ENCODE measurements around the gene CELSR1.
A peak's percentile ranks its signal among the peaks of the same experiment; 100 is the strongest.

The CELSR1 gene

DNA sequence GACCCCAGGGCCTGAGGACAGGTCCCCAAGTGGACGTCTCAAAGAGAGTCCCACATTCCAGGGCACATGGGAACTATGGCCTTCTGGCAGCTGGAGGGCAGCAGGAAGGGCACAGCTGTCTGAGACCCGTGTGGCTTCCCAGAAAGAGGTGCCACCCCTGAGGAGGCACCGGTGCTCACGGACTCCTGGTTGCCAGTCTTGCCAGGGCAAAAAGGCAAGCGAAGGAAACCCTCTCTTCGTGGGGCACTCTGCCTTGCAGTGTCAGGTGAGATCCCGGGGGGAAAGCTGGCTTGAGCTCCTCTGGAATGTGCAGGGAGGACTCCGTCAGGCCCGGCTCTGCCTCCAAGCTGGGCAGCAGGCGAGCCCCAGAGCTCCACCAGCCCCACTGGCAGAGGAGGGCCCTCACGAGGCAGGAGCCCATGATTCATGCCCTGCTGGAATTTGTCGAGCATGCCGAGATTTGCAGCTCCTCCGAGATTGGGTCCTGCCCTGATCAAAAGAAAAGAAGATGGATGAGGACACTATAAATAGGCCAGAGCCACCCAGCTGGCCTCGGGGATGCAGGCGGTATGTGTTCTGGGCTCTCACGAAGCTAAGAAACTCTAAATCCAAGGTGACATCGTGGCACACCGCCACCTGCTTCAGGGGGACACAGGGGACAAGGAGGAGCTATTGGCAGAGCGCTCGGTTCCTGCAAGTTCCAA, 9.9 kb upstream of the CELSR1 start:
- no peak for DNase-seq (ENCODE audit: extremely low spot score)
- ChIA-PET CTCF (interaction anchor here (0.6 to 3.1 kb wide), 2 partner anchors 16 to 180 kb away, joined by 3 to 16 read pairs; no protein-coding TSS in a partner anchor), POLR2A (no interaction called here)
- TF ChIP-seq, protein P1, sequence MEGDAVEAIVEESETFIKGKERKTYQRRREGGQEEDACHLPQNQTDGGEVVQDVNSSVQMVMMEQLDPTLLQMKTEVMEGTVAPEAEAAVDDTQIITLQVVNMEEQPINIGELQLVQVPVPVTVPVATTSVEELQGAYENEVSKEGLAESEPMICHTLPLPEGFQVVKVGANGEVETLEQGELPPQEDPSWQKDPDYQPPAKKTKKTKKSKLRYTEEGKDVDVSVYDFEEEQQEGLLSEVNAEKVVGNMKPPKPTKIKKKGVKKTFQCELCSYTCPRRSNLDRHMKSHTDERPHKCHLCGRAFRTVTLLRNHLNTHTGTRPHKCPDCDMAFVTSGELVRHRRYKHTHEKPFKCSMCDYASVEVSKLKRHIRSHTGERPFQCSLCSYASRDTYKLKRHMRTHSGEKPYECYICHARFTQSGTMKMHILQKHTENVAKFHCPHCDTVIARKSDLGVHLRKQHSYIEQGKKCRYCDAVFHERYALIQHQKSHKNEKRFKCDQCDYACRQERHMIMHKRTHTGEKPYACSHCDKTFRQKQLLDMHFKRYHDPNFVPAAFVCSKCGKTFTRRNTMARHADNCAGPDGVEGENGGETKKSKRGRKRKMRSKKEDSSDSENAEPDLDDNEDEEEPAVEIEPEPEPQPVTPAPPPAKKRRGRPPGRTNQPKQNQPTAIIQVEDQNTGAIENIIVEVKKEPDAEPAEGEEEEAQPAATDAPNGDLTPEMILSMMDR (IDR thresholded peaks at IDR 0.05; ENCODE audit: control extremely low read depth, extremely low read depth, low read depth, missing control alignments) = no peak

DNA sequence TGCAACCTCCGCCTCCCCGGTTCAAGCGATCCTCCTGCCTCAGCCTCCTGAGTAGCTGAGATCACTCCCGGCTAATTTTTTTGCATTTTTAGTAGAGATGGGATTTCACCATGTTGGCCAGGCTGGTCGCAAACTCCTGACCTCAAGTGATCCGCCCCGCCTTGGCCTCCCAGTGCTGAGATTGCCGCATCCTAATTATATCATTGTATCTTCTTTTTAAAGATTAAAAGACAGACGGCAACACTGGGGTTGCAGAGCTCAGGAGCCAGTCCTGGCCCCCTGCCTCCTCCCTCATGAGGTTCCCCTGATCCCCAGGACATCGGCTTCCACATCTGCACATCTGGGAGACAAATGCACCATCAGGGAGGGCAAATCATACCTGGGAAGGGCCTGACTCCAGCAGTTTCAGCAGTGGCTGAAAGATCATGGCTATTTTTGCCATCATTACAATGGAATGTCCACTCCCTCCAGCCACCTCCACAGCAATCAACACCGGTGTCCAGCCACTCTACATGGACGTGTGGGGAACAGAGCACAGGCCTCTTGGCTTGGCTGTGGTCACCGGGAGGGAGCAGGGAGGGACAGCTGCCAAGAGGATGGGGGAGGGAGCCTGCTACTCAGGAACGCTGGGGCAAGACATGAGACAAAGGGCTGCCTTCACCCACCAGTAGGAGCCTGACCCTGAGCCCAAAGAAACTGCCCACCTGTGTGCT, 9.2 kb upstream of the CELSR1 start:
- POLR2A ChIA-PET = no interaction called here
- TF ChIP-seq, protein P1 (IDR thresholded peaks at IDR 0.05; ENCODE audit: control extremely low read depth, extremely low read depth, low read depth, missing control alignments) = no peak
- DNase-seq (ENCODE audit: extremely low spot score) = no peak
- CTCF ChIA-PET = interaction anchor here (1.4 to 3.1 kb wide), 2 partner anchors 16 to 179 kb away, joined by 11 to 16 read pairs; no protein-coding TSS in a partner anchor

DNA sequence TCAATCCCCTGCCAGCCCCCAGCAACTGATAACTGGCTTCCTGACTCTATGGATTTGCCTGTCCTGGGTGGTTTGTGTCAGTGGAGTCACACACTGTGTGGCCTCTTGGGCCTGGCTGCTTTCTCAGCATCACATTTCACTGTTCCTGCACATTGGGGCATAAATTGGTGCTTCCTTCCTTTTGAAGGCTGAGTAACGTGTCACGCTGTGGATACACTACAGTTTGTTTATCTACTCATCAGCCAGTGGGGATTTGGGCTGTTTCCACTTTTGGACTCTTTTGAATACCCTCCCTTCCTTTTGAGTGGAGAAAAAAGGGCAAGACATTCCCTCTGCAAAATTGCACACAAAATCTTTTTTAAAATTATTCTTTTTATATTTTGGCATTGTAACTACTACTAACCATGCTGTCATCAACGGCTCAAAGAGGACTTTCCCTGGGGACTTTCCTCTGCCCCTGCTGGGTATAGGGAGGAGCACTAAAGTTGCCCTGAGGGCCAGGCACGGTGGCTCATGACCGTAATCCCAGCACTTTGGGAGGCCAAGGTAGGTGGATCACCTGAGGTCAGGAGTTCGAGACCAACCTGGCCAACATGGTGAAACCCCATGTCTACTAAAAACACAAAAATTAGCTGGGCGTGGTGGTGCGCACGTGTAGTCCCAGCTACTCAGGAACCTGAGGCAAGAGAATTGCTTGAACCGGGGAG, 7.8 kb upstream of the CELSR1 start:
- TF ChIP-seq, protein P1 (IDR thresholded peaks at IDR 0.05; ENCODE audit: control extremely low read depth, extremely low read depth, low read depth, missing control alignments) = no peak
- ChIA-PET CTCF (interaction anchor here (1.4 to 6.1 kb wide), 5 partner anchors 13 to 190 kb away, joined by 3 to 111 read pairs (median 11); no protein-coding TSS in a partner anchor), POLR2A (no interaction called here)
- DNase-seq (ENCODE audit: extremely low spot score) = no peak

DNA sequence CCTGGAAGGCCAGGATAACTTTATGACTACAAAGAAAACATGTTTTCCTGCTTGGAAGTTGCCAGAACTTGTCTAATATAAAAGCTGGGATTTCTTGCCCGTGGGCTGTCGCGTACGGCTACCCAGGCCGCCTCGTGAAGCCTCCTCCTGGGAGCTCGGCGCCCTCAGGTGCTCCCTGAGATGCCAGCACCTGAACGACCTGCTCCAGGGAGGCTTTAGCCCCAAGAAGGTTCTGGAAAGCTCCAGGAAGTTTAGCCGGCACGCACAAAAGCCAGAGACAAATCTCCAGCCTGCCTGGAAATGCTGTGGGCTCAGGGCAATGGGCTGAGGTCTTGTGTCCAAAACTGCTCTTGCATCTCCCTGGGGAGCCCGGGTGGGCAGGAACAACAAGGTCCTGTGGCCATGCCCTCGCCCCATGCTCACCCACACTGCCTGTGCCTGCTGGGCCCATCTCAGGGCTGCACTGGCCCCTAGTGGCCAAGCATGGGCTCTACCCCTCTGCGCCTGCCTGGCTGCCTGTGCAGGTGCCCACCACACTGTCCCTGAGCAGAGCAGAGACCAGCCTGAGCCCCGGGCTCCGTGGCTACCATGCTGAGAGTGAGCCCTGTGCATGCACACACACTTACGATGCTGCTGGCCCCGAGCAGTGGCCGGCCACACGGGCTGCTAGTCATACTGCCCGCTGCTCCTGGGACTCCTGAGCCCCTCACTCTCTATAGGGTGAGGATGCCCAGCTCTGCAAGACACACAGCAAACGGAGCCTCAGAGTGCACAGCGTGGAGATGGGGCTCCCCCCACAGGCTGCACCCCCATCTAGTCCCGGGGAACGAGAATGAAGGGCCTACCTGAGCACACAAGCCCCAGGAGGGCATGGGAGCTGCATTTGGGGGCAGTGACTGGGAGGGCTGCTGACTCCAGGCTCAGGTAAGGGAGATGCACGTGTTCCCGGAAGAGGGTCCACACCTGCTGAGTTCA, 4.9 kb upstream of the CELSR1 start:
- TF ChIP-seq, protein P1 (IDR thresholded peaks at IDR 0.05; ENCODE audit: control extremely low read depth, extremely low read depth, low read depth, missing control alignments) = peak; percentile 98
- CTCF ChIA-PET = interaction anchor here (0.6 to 6.1 kb wide), 21 partner anchors 8 to 536 kb away, joined by 3 to 111 read pairs (median 5); no protein-coding TSS in a partner anchor
- DNase-seq (ENCODE audit: extremely low spot score) = peak; percentile 92
- POLR2A ChIA-PET = no interaction called here

DNA sequence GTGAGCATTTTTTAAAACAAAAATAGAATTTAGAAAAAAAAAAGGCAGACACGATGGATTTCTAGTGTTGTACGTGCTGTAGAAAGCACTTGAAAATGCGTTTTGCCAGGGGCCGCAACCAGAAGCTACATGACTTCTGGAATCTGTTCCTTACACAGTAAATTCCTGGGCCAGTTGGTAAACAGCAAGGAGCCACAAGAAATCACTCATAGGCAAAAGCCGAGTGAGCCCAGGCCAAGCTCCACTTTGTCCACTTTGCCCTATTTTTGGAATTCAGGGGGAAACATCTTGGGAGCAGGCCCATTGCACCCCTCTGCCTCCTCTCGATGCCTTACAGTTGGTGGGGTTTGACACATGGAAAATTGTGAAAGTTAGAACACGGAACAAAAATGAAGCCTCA, 4.1 kb upstream of the CELSR1 start:
- POLR2A ChIA-PET = no interaction called here
- CTCF ChIA-PET = interaction anchor here (0.7 to 6.1 kb wide), 17 partner anchors 9 to 536 kb away, joined by 3 to 111 read pairs (median 5); no protein-coding TSS in a partner anchor
- DNase-seq (ENCODE audit: extremely low spot score) = no peak
- TF ChIP-seq, protein P1 (IDR thresholded peaks at IDR 0.05; ENCODE audit: control extremely low read depth, extremely low read depth, low read depth, missing control alignments) = no peak

Measured in GM10248 (cell line).